Left kidney (tissue), 2 donors: ENCODE results near the gene EHBP1L1. TPM values are rescaled to one million over a fixed set of nuclear protein-coding genes. Genes with fewer than 3 reads are reported as not detected.

Source experiments
- DNase-seq: peaks from one replicate; pipeline ENCODE4 v3.0.0-alpha.2; 2013
- polyA plus RNA-seq: library from polyadenylated mRNA; unstranded; fragments of 120-200 nt; gene quantifications from one replicate; pipeline ENCODE4 v1.2.1, GENCODE V29; 2013; ENCODE audit not compliant: insufficient read length

Gene EHBP1L1
- polyA plus RNA-seq, 1 donor, result 19.0 TPM

- DNase-seq, result no peak
Measured at GRCh38 chr11:65595131-65595530, 19.3 kb downstream of the EHBP1L1 start.

GRCh38 chr11:65595543-65596281, 19.9 kb downstream of the EHBP1L1 start, which contains the start of gene KCNK7:
TSS of gene KCNK7 (minus strand) at chr11:65595800. CDS start at chr11:65595772, 28 bp downstream.
- DNase-seq, result no peak

- no peak for DNase-seq
Measured at GRCh38 chr11:65596520-65596919, 20.7 kb downstream of the EHBP1L1 start.

- DNase-seq, result no peak
Measured at GRCh38 chr11:65598258-65598699, 22.4 kb downstream of the EHBP1L1 start.

GRCh38 chr11:65599216-65599954, 23.5 kb downstream of the EHBP1L1 start:
- no peak for DNase-seq

- DNase-seq, result no peak
Measured at GRCh38 chr11:65599955-65600246, 24.0 kb downstream of the EHBP1L1 start.

- no peak for DNase-seq
Measured at GRCh38 chr11:65604258-65604657, 28.4 kb downstream of the EHBP1L1 start.

GRCh38 chr11:65606876-65607613, 31.2 kb downstream of the EHBP1L1 start:
- peak; percentile 95 for DNase-seq

- no peak for DNase-seq
Measured at GRCh38 chr11:65607614-65608426, 32.0 kb downstream of the EHBP1L1 start.

- DNase-seq, result no peak
Measured at GRCh38 chr11:65609229-65609628, 33.4 kb downstream of the EHBP1L1 start.

- no peak for DNase-seq
Measured at GRCh38 chr11:65609665-65610064, 33.8 kb downstream of the EHBP1L1 start.

GRCh38 chr11:65610404-65610803, 34.6 kb downstream of the EHBP1L1 start:
- no peak for DNase-seq

GRCh38 chr11:65611028-65611757, 35.3 kb downstream of the EHBP1L1 start:
- no peak for DNase-seq

- DNase-seq, result no peak
Measured at GRCh38 chr11:65611758-65612603, 36.1 kb downstream of the EHBP1L1 start.

- no peak for DNase-seq
Measured at GRCh38 chr11:65612691-65613090, 36.8 kb downstream of the EHBP1L1 start.

GRCh38 chr11:65613091-65613928, 37.5 kb downstream of the EHBP1L1 start:
- DNase-seq, result no peak

- DNase-seq, result peak; percentile 100
Measured at GRCh38 chr11:65615229-65615949, 39.5 kb downstream of the EHBP1L1 start, which contains the start of gene PCNX3. TSS of gene PCNX3 (plus strand) at chr11:65615776. CDS start at chr11:65616312, 536 bp downstream.

- DNase-seq, result no peak
Measured at GRCh38 chr11:65615950-65616574, 40.2 kb downstream of the EHBP1L1 start.
